Tibial artery (tissue), 4 donors: Measurements from ENCODE around the gene ATF7IP2.

ENCODE experiments used
- DNase-seq, 2 donors: peaks; one replicate each; pipeline ENCODE4 v3.0.0-alpha.2; 2019
- H3K27ac ChIP-seq, 2 donors: fragments of 200-600 bp; sonication (generic) in 1 of 2; 1 replicate in 1 of 2; 2 replicates in 1 of 2; pipeline ENCODE4 v1.5.1; 2018 to 2019; ENCODE audit warnings: mild to moderate bottlenecking in 1 of 2
- H3K27me3 ChIP-seq, 2 donors: fragments of 200-600 bp; sonication (generic) in 1 of 2; one replicate each; pipeline versions ENCODE4 v1.5.1 to v1.6.0; 2016 to 2019
- H3K36me3 ChIP-seq, 3 donors: fragments of 200-600 bp; sonication (generic) in 2 of 3; one replicate each; pipeline ENCODE4 v1.5.1; 2016 to 2019; ENCODE audit warnings: mild to moderate bottlenecking in 2 of 3
- H3K4me1 ChIP-seq, 4 donors: fragments of 200-600 bp; sonication (generic) in 2 of 4; 1 replicate in 3 of 4; 2 replicates in 1 of 4; pipeline ENCODE4 v1.5.1; 2016 to 2019
- H3K4me3 ChIP-seq, 2 donors: fragments of 200-600 bp; sonication (generic) in 1 of 2; 1 replicate in 1 of 2; 2 replicates in 1 of 2; pipeline ENCODE4 v1.5.1; 2018 to 2019; ENCODE audit warnings: mild to moderate bottlenecking in 2 of 2
- H3K9me3 ChIP-seq, 3 donors: fragments of 200-600 bp; sonication (generic) in 1 of 3; one replicate each; pipeline ENCODE4 v1.5.1; 2016 to 2019
- CTCF ChIP-seq, 2 experiments: fragments of 200-600 bp in 1 of 2; fragments of 450-650 bp in 1 of 2; IDR thresholded peaks; one replicate each; pipeline ENCODE4 v1.5.1; 2017 to 2019; ENCODE audit warnings: antibody characterized with exemption in 2 of 2, mild to moderate bottlenecking in 1 of 2, moderate library complexity in 1 of 2
- intact Hi-C: fragments of 100-400 bp; cut with DNase I; formaldehyde crosslinking; loops from one replicate; pipeline ENCODE4 v1.15.0; 2023; ENCODE audit warnings: low total_unique reads

The ATF7IP2 gene

DNA sequence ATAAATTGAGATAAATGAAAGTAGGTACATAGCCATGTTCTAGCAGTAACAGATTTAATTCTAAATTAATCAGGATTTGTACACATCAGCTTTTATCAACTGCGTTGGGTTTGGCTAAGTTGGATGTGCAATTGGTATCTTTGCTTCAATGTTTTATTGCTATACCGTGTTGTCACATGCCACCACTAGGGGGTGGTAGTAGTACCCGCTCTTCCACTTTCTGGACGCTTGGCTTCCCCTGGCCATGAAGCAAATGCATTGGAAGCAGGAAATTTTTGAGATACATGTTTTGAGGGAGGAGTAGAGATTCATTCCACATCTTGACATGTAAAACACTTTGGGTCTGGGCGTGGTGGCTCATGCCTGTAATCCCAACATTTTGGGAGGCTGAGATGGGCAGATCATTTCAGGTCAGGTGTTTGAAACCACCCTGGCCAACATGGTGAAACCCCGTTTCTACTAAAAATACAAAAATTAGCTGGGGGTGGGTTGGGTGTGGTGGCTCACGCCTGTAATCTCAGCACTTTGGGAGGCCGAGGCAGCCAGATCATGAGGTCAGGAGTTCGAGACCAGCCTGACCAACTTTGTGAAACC lies 135.9 kb downstream of the ATF7IP2 start:
- H3K9me3 ChIP-seq, result no peaks in the 10 kb centered on the region
- no peak overlapping the region for H3K4me3 ChIP-seq
- intact Hi-C loops, result loop anchor here (10.0 kb wide), 1 partner anchor 313 kb away; no protein-coding TSS in a partner anchor
- H3K27ac ChIP-seq, result no peak overlapping the region
- TF ChIP-seq CTCF (IDR thresholded peaks at IDR 0.05), result peak; percentile 83 to 88
- H3K27me3 ChIP-seq, result no peaks in the 10 kb centered on the region
- peaks cover 7 to 38% (median 29%) of the 10 kb centered on the region in 3 donors for H3K36me3 ChIP-seq
- DNase-seq, result peak; percentile 70 to 76
- H3K4me1 ChIP-seq, result peaks cover 0 to 3% (median 0%) of the 10 kb centered on the region in 4 donors

GRCh38 chr16:10522966-10523365 lies 137.1 kb downstream of the ATF7IP2 start:
- Histone ChIP-seq H3K4me1 (peaks cover 0 to 3% (median 0%) of the 10 kb centered on the region in 4 donors), H3K27ac (no peak overlapping the region), H3K4me3 (no peak overlapping the region), H3K27me3 (no peaks in the 10 kb centered on the region), H3K36me3 (peaks cover 15 to 50% (median 36%) of the 10 kb centered on the region in 3 donors), H3K9me3 (no peaks in the 10 kb centered on the region)
- intact Hi-C loops, result loop anchor here (10.0 kb wide), 1 partner anchor 312 kb away; no protein-coding TSS in a partner anchor
- no peak for DNase-seq
- TF ChIP-seq CTCF (IDR thresholded peaks at IDR 0.05), result no peak

GRCh38 chr16:10525214-10525825 lies 139.5 kb downstream of the ATF7IP2 start:
- H3K9me3 ChIP-seq, result no peaks in the 10 kb centered on the region
- intact Hi-C loops, result loop anchor here (10.0 kb wide), 1 partner anchor 309 kb away; no protein-coding TSS in a partner anchor
- H3K4me1 ChIP-seq, result peaks cover 0 to 3% (median 0%) of the 10 kb centered on the region in 4 donors

GRCh38 chr16:10526962-10527361 lies 141.1 kb downstream of the ATF7IP2 start:
- no peak overlapping the region for H3K4me3 ChIP-seq
- H3K9me3 ChIP-seq, result no peaks in the 10 kb centered on the region
- intact Hi-C loops, result loop anchor here (10.0 kb wide), 1 partner anchor 308 kb away; no protein-coding TSS in a partner anchor
- peaks cover 27 to 90% (median 53%) of the 10 kb centered on the region in 3 donors for H3K36me3 ChIP-seq
- H3K27ac ChIP-seq, result no peak overlapping the region
- H3K27me3 ChIP-seq, result no peaks in the 10 kb centered on the region
- no peak for TF ChIP-seq CTCF (IDR thresholded peaks at IDR 0.05)
- peaks cover 0 to under 1% (median 0%) of the 10 kb centered on the region in 4 donors for H3K4me1 ChIP-seq
- DNase-seq, result no peak

More at GRCh38 chr16:10525214-10525825, 139.5 kb downstream of the ATF7IP2 start:
- Histone ChIP-seq H3K36me3 (peaks cover 17 to 74% (median 47%) of the 10 kb centered on the region in 3 donors), H3K4me3 (no peak overlapping the region), H3K27me3 (no peaks in the 10 kb centered on the region), H3K27ac (no peak overlapping the region)
- TF ChIP-seq CTCF (IDR thresholded peaks at IDR 0.05), result no peak
- no peak for DNase-seq

- no peaks in the 10 kb centered on the region for H3K27me3 ChIP-seq
- intact Hi-C loops, result loop anchor here (10.0 kb wide), 1 partner anchor 306 kb away; no protein-coding TSS in a partner anchor
- no peak for DNase-seq
- H3K27ac ChIP-seq, result no peak overlapping the region
- H3K4me3 ChIP-seq, result no peak overlapping the region
- no peaks in the 10 kb centered on the region for H3K9me3 ChIP-seq
- no peaks in the 10 kb centered on the region for H3K4me1 ChIP-seq
- peaks cover 40 to 99% (median 66%) of the 10 kb centered on the region in 3 donors for H3K36me3 ChIP-seq
- no peak for TF ChIP-seq CTCF (IDR thresholded peaks at IDR 0.05)
These were observed 142.8 kb downstream of the ATF7IP2 start for GRCh38 chr16:10528635-10529034.
